Measurements from ENCODE around the gene ATP8A2.

Gene ATP8A2

DNA sequence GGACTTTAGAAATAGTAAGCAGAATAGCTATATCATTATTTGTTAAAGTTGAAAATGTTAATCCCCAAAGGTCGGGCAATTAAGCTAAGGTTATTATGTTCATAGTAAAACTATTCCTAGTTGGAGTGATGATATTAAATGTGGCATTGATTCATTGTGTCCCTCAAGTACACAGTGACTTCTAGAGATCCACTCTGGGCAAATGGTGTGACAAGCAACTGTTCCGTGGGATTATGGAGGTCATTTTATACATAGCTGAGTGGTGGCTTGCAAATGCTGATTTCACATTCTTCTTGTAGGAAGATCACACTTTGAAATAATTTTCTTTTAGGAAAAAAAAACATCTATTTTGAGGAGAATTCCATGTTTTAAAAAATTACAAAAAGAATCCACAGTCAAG, 317.8 kb downstream of the ATP8A2 start:
- DNase-seq: no peak

DNA sequence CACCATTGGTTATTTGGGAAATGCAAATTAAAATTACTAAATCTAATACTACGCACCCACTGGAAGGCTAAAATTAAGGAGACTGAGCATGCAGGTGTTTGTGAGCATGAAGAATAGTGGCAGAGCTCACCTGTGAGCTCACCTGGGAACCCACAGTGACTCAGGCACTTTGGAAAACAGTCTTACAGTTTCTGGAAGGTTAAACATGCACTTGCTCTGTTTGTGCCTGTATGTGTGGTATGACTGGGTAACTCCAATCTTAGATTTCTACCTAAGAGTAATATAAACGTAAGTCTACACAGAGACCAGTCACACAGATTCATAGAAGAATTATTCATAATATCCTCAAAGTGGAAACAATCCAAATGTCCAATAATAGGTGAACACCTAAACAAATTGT, 318.8 kb downstream of the ATP8A2 start:
- DNase-seq: no peak

DNA sequence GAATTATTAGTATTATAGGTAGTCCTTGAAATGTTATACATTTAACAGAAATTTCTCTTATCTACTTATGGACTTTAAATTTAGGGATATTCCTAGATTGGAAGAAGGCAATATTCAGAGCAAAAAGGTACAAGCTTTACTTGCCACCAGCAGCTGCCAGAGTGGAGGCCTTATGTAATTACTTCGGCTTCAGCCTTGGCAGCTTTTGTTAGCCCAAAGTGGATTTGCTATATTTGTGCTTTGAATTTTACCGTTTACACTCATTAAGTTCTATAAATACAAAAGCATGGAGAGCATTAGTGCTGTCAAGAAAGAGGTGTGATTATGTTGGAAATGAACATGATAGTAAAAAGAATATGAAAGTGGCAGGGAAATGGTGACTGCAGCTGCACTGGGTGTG, 319.9 kb downstream of the ATP8A2 start:
- DNase-seq: no peak

- no peak for DNase-seq
Measured at GRCh38 chr13:25692099-25692498, 320.3 kb downstream of the ATP8A2 start.

GRCh38 chr13:25699056-25699455, 327.3 kb downstream of the ATP8A2 start:
- no peak for DNase-seq

- DNase-seq: no peak
Measured at GRCh38 chr13:25699600-25699999, 327.8 kb downstream of the ATP8A2 start.

DNA sequence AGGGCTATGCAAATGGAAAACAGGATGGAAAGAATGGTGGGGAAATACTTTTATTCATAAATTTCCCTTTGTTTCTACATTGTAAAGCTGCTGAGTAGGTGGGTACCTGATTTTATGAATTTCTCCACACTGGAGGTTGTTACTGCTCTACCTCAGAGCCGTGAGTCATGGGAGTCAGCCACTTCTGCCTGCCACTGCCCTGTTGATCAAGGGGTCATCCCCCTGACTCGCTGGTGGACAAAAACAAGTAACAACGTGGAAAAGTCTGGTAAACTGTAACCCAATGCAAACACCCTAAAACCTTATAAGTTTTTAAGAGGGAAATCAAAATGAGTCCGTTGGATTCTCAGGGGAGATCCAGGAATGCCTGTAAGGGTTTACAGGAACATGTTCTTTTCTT, 329.5 kb downstream of the ATP8A2 start:
- no peak for DNase-seq

DNA sequence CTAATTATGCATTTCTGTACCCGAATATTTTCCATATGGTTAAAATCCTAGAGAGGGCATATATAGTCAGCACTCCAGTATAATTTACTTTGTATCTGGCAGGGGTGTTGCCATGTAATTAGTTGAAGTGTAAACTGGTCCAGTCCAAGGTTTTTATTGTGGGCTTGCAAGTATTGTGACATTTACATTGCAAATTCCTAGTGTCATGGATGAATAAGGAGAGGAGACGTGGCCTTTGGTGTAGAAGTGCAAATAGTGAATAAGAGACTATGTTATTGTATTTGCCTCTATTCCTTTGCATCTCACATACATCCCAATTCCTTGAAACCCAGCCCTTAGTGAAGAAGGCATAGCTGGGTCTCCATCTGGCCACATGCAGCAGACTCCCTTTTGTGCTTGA, 330.6 kb downstream of the ATP8A2 start:
- no peak for DNase-seq

- no peak for DNase-seq
Measured at GRCh38 chr13:25707726-25708125, 336.0 kb downstream of the ATP8A2 start.

DNA sequence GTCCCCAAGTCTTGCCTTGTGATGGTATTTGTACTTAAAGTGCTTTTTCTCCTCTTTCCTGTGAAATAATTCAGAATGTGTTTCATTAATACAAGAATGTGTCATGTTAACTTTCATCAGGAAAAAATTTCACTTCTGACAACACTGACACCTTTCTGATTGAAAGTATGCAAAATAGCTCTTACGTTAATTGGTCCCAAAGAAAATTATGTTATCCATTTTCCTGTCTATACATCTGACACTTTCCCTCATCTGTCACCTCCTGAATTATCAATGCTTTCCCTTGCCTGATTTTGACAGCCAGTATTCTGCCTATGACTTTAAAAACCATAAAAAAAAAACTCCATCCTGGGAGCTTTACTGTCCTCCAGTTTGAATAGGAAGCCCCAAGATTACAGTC, 336.5 kb downstream of the ATP8A2 start:
- DNase-seq: no peak

DNA sequence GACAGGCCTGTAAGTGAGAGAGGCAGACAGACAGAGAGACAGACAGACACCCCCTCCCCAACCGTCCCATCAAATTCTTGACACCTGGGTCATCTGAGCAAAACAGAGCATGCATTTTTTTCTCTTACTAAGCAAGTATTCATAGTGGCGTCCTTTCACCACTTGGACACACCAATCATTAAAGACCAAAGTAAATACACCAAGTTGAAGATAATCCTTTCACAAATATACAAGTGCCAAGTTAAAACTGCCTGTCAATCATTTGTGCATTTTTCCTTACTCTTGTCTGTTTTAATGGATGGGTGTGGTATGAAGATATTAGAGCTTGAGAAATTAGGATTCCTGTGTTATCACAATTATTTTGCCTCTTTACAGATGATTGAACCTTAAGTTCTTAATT, 337.3 kb downstream of the ATP8A2 start:
- DNase-seq: no peak

DNA sequence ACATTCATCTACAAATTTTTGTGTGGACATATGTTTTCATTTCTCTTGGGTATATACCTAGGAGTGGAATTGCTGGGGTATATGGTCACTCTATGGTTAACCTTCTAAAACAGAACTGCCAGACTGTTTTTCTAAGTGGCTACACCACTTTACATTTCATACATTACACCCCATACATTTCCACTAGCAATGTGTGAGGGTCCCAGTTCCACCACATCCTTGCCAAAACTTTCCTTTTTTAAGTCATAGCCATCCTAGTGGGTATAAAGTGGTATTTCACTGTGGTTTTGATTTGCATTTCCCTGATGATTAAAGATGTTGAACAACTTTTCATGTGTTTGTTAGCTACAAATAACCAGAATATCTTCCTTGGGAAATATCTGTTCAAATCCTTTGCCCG, 344.0 kb downstream of the ATP8A2 start:
- no peak for DNase-seq

DNA sequence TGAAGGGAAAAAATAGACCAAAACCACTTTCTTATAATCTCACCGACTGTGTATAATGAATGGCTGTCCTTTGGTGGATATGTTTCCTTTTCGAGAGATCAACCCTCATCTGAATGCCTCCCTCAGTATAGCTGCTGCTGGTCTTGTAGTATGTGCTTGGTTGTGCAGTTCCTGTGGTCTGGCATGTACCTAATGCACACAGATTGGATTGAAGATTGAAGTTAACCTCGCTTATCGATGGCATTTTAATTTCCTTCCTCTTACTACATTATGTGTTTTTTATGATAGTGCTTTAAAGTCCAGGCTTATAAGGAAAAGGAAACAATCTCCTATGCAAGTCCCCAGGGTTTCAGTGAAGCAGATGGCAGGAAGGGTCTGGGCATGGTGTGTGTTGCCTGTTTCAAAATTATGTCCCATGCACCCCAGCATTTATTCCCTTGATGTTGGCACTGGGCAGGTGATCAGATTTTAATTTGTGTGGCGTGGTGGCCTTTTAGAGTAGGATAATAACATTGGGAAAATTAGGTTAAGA, 346.0 kb downstream of the ATP8A2 start:
- no peak for DNase-seq

DNA sequence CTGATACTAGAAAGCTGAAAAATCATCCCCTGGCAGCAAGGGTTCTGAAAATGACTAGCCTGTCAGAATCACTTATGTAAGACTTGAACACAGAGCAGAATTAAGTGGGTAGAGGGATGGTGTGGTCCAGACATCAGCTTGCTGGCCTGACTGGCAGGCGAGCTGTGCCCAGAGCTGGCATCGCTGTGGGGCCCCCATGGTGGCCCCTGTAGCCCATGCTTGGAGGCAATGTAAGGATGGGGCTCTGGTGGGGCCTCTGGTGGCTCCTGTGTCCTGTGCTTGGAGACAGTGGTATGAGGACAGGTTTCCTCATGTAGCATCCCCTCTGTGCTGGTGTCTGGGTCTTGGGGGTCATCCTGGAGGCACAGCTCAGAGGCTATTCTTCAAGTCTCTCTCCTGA, 347.9 kb downstream of the ATP8A2 start:
- DNase-seq: no peak

DNA sequence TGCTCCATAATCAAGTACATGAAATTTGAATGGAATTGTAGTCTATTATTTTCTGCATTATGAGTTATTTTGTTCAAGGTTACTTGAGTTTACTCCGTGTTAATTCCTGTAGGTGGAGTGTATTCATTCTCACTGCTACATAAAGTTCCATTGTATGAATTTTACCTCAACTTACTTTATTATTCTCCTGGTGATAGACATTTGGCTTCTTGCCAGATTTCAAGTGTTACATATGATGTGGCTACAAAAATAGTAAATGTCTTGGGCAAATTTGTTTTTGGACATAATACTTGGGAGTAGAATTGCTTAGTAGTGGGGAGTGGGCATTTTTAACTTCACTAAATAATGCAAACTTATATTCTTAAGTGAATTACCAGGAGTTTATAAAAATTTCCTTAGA, 351.1 kb downstream of the ATP8A2 start:
- no peak for DNase-seq

GRCh38 chr13:25725104-25725503, 353.3 kb downstream of the ATP8A2 start:
- DNase-seq: no peak

DNA sequence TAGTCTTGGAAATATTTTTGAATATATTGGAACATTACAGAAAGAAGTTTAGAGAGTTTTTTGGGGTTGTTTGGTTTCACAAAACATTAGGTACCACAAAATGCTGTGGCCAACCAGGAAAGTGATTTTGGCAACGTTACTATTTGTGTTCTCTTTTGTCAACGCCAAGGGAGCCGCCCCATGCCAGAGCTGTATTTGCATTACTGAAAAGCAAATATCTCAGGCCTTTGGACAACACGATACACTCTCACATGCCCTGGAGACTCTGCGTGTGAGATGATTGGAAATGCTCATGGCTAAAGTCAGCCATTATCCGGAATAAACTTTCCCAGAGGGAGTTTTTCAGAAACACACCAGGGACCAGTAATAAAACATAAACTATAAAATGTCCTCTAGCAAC, 355.5 kb downstream of the ATP8A2 start:
- DNase-seq: no peak

GRCh38 chr13:25727810-25728209, 356.0 kb downstream of the ATP8A2 start:
- no peak for DNase-seq

DNA sequence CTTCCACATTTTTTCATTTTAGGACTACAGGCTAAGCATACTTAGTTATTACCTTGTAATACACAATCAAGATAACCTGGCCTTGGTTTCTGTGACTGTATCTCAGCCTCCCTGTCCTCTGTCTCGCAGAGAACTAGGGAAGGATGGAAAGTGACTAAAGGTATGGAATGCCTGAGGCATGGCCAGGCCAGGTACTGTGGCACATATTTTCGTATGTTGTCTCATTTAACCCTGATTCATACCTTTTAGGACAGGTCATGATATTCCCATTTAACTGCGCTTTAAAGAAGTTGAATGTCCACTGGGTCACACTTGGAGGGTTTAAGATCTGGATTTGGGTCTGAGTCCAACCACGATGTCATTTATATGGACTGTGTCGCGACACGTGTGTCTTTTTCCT, 357.4 kb downstream of the ATP8A2 start:
- DNase-seq: no peak

GRCh38 chr13:25731037-25731436, 359.3 kb downstream of the ATP8A2 start:
- no peak for DNase-seq

DNA sequence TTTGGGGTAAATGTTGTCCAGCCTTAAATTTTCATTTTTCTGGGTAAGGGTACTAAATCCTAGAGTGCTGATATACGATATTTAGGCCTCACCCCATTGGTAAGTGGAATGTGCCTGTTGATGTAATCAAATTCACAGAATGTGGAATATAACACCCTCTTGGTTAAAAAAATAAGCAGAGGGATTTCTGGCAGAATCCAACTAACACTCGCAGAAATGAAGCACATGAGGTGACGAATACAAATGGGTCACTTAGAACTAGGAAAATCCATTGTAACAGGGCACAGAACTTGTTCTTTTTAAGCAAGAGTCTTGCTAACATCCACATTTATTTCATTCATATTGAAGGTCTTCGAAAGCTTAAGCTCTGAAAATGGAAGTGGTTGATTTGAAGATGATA, 359.8 kb downstream of the ATP8A2 start:
- DNase-seq: no peak

- DNase-seq: no peak
Measured at GRCh38 chr13:25732111-25732865, 360.5 kb downstream of the ATP8A2 start.

DNA sequence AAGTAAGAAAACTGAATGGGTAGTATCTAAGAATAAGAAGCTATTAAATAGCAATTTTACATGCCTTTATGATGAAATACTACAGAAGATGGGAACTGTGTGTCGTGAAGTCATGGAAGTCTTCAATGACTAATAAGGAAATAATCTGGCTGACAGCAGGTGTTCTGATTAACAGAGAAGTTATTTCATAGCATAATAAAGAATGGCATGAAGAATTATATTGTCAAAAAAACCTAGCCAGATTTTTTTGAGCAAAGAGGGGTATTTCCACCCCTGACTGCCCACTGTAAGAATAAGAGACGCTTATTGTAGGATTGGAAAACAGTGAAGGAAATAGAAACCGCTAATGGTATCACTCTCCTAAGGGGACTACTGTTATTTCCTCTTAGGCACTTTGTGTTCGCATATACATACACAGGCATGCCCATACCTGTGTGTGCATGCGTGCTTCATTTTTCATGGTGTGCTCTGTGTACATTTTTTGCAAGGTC, 361.3 kb downstream of the ATP8A2 start:
- DNase-seq: no peak

GRCh38 chr13:25733696-25734435, 362.1 kb downstream of the ATP8A2 start:
- no peak for DNase-seq

Data from stimulated activated CD4-positive, alpha-beta T cell treated with anti-CD3 and anti-CD28 coated beads, Interleukin-15, amount 100 ng/mL, for 24 hours (primary cell).